Ascending aorta (tissue), 2 donors: Measurements from ENCODE around the gene GOSR2. TPM values are rescaled to one million over a fixed set of nuclear protein-coding genes. Genes with fewer than 3 reads are reported as not detected.

Experiments
- DNase-seq, 2 donors: peaks; one replicate each; pipeline ENCODE4 v3.0.0-alpha.2; 2019; ENCODE audit warnings: low spot score in 2 of 2
- H3K27ac ChIP-seq, 2 donors: fragments of 200-600 bp; sonication (generic); one replicate each; pipeline ENCODE4 v1.5.1; 2016 to 2017; ENCODE audit warnings: mild to moderate bottlenecking in 1 of 2
- H3K27me3 ChIP-seq: fragments of 200-600 bp; sonication (generic); one replicate; pipeline ENCODE4 v1.5.1; 2017
- H3K36me3 ChIP-seq, 2 donors: fragments of 200-600 bp; sonication (generic); one replicate each; pipeline ENCODE4 v1.5.1; 2016
- H3K4me1 ChIP-seq, 2 donors: fragments of 200-600 bp; sonication (generic); one replicate each; pipeline ENCODE4 v1.5.1; 2016 to 2017; ENCODE audit warnings: mild to moderate bottlenecking in 1 of 2
- H3K4me3 ChIP-seq, 2 donors: fragments of 200-600 bp; sonication (generic); one replicate each; pipeline ENCODE4 v1.5.1; 2016 to 2017; ENCODE audit warnings: mild to moderate bottlenecking in 1 of 2
- H3K9me3 ChIP-seq, 2 donors: fragments of 200-600 bp; sonication (generic); one replicate each; pipeline ENCODE4 v1.5.1; 2016
- CTCF ChIP-seq, 3 experiments: fragments of 200-600 bp in 2 of 3; fragments of 450-650 bp in 1 of 3; sonication (generic) in 2 of 3; IDR thresholded peaks; one replicate each; pipeline ENCODE4 v1.5.1; 2016 to 2019; ENCODE audit warnings: antibody characterized with exemption in 3 of 3, mild to moderate bottlenecking in 1 of 3, moderate library complexity in 1 of 3
- intact Hi-C: fragments of 100-400 bp; cut with DNase I; formaldehyde crosslinking; loops from one replicate; pipeline ENCODE4 v1.15.1; 2023
- total RNA-seq: library from RNA; depleted of rRNA; stranded (reverse); fragments of >200 nt; gene quantifications from one replicate; pipeline ENCODE4 v1.1.0, GENCODE V29; 2016

GOSR2 gene
- total RNA-seq, 1 donor from 2014 or later, result 36.4 TPM

GRCh38 chr17:46968896-46969295, 45.9 kb downstream of the GOSR2 start:
- DNase-seq, result no peak
- Histone ChIP-seq H3K9me3 (no peaks in the 10 kb centered on the region), H3K4me3 (no peak overlapping the region), H3K4me1 (no peaks in the 10 kb centered on the region), H3K27ac (no peak overlapping the region), H3K36me3 (peaks cover 0 to 12% of the 10 kb centered on the region in 2 donors), H3K27me3 (no peaks in the 10 kb centered on the region)
- intact Hi-C loops, result no loop called here
- no peak for TF ChIP-seq CTCF (IDR thresholded peaks at IDR 0.05)

GRCh38 chr17:46971647-46972300, 48.8 kb downstream of the GOSR2 start:
- DNase-seq, result no peak
- intact Hi-C loops, result no loop called here

GRCh38 chr17:46972346-46972745, 49.4 kb downstream of the GOSR2 start:
- no peak overlapping the region for H3K4me3 ChIP-seq
- intact Hi-C loops, result no loop called here
- no peak for DNase-seq
- H3K4me1 ChIP-seq, result no peaks in the 10 kb centered on the region
- no peak for TF ChIP-seq CTCF (IDR thresholded peaks at IDR 0.05)
- H3K36me3 ChIP-seq, result peaks cover 0 to 7% of the 10 kb centered on the region in 2 donors
- no peaks in the 10 kb centered on the region for H3K9me3 ChIP-seq
- H3K27me3 ChIP-seq, result no peaks in the 10 kb centered on the region
- no peak overlapping the region for H3K27ac ChIP-seq

More at GRCh38 chr17:46971647-46972300, 48.8 kb downstream of the GOSR2 start:
- peaks cover 0 to 7% of the 10 kb centered on the region in 2 donors for H3K36me3 ChIP-seq
- H3K9me3 ChIP-seq, result no peaks in the 10 kb centered on the region
- no peak overlapping the region for H3K27ac ChIP-seq
- no peak overlapping the region for H3K4me3 ChIP-seq
- TF ChIP-seq CTCF (IDR thresholded peaks at IDR 0.05), result no peak
- no peaks in the 10 kb centered on the region for H3K4me1 ChIP-seq
- no peaks in the 10 kb centered on the region for H3K27me3 ChIP-seq

- H3K36me3 ChIP-seq, result peaks cover 0 to under 1% of the 10 kb centered on the region in 2 donors
- no peaks in the 10 kb centered on the region for H3K9me3 ChIP-seq
- no peak for TF ChIP-seq CTCF (IDR thresholded peaks at IDR 0.05)
- no peaks in the 10 kb centered on the region for H3K27me3 ChIP-seq
- H3K27ac ChIP-seq, result no peak overlapping the region
- intact Hi-C loops, result no loop called here
- H3K4me3 ChIP-seq, result no peak overlapping the region
- no peak for DNase-seq
- peaks cover 6 to 8% of the 10 kb centered on the region in 2 donors for H3K4me1 ChIP-seq
These were observed 51.1 kb downstream of the GOSR2 start for GRCh38 chr17:46974086-46974485.

- Histone ChIP-seq H3K4me1 (peaks cover 11 to 13% of the 10 kb centered on the region in 2 donors), H3K36me3 (no peaks in the 10 kb centered on the region), H3K4me3 (no peak overlapping the region), H3K27me3 (no peaks in the 10 kb centered on the region), H3K27ac (no peak overlapping the region), H3K9me3 (no peaks in the 10 kb centered on the region)
- intact Hi-C loops, result no loop called here
- DNase-seq, result no peak
- no peak for TF ChIP-seq CTCF (IDR thresholded peaks at IDR 0.05)
These were observed 52.3 kb downstream of the GOSR2 start for GRCh38 chr17:46975287-46975686.
